GM18951 (cell line): ENCODE data around the gene LRRC61.

Experiments used
- POLR2A ChIP-seq: IDR thresholded peaks from 4 replicates; pipeline ENCODE4 v1.6.1; 2011; ENCODE audit warnings: mild to moderate bottlenecking; ENCODE audit not compliant: insufficient read length, insufficient read depth; ENCODE audit errors: extremely low read depth
- in situ Hi-C: fragments of 300-500 bp; cut with MboI; formaldehyde crosslinking; loops from one replicate; pipeline ENCODE4 v1.12.0; 2022; ENCODE audit warnings: low sequenced_read_pairs, mixed read lengths, inconsistent platforms; ENCODE audit not compliant: unreplicated experiment

The LRRC61 gene

DNA sequence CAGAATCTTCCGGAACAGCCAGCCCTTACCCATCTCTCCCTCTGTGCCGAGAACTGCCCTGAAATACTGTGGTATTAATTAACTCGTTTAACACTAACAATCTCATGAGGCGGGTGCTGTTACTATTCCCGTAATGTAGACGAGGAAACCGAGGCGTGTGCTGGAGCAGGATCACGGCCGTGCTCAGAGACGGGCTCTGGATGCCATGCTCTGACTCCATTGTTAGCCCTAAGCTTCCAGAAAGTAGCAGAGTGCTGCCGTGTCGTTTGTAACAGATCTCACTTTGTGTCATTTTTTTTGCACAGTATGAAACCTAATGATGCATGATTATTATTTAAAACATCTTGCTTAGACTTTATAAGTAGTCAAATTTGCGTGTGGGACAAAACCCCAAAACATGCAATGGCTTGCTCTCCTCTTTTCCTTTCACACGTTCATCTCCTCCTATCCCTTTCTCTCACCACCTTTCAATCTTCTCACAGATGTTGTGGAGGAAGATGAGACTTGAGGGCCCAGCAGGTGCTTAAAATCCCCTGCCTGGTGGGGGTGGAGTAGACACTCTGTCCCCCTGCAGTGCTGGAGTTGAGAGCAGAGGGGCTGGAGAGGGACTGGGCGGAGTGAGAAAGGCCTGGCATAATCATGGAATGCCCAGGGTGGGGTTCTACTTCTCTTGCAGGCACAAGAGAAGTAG lies 672 bp downstream of the LRRC61 start:
- TF ChIP-seq POLR2A = no peak
- in situ Hi-C loops = no loop called here

GRCh38 chr7:150324373-150324961 lies 1.3 kb downstream of the LRRC61 start:
- in situ Hi-C loops = no loop called here

GRCh38 chr7:150325110-150325611 lies 2.0 kb downstream of the LRRC61 start:
- no peak for TF ChIP-seq POLR2A
- in situ Hi-C loops = no loop called here

More at GRCh38 chr7:150324373-150324961, 1.3 kb downstream of the LRRC61 start:
- TF ChIP-seq POLR2A = no peak

DNA sequence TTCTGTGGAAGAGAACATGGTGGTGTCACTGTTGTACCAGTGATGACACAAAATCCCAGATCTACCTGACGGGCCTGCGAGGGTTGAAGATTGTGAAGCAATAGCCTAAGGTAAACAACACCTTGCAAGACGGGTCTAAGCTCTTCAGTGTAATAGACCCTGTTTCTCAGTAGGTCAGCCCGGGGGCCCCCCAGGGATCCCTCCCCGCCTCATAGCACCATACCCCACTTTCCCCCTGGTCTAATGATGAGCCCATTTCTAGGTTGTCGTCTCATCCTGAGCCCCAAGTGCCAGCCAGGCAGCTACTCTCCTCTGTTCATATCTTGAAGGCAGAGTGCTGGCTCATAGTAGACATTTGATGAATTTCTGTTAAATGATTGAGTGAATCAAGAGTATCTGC lies 2.7 kb downstream of the LRRC61 start:
- no peak for TF ChIP-seq POLR2A
- in situ Hi-C loops = no loop called here

- TF ChIP-seq POLR2A = no peak
- in situ Hi-C loops = no loop called here
Measured at GRCh38 chr7:150326657-150327268, 3.6 kb downstream of the LRRC61 start.

GRCh38 chr7:150327308-150327707 lies 4.2 kb downstream of the LRRC61 start:
- in situ Hi-C loops = no loop called here
- TF ChIP-seq POLR2A = no peak

- TF ChIP-seq POLR2A = no peak
- in situ Hi-C loops = no loop called here
Measured at GRCh38 chr7:150329331-150330120, 6.4 kb downstream of the LRRC61 start.

GRCh38 chr7:150330211-150330885 lies 7.2 kb downstream of the LRRC61 start:
- in situ Hi-C loops = no loop called here
- TF ChIP-seq POLR2A = no peak

- no peak for TF ChIP-seq POLR2A
- in situ Hi-C loops = no loop called here
Measured at GRCh38 chr7:150332852-150333635, 9.9 kb downstream of the LRRC61 start.

- TF ChIP-seq POLR2A = no peak
- in situ Hi-C loops = no loop called here
Measured at GRCh38 chr7:150333659-150334058, 10.5 kb downstream of the LRRC61 start.

GRCh38 chr7:150334108-150334507 lies 11.0 kb downstream of the LRRC61 start:
- no peak for TF ChIP-seq POLR2A
- in situ Hi-C loops = no loop called here

GRCh38 chr7:150335108-150335773 lies 12.1 kb downstream of the LRRC61 start:
- no peak for TF ChIP-seq POLR2A
- in situ Hi-C loops = no loop called here

- in situ Hi-C loops = no loop called here
- TF ChIP-seq POLR2A = no peak
Measured at GRCh38 chr7:150335774-150336112, 12.6 kb downstream of the LRRC61 start.
